ENCODE data around the gene AMPD3. TPM values are rescaled to one million over a fixed set of nuclear protein-coding genes. Genes with fewer than 3 reads are reported as not detected.

Gene AMPD3
- polyA plus RNA-seq, 1 experiment: 19.6 TPM

- TF ChIP-seq CTCF (IDR thresholded peaks at IDR 0.05; ENCODE audit: low read depth, low read length): no peak
- ChIA-PET POLR2A (no interaction called here), CTCF (no interaction called here)
- H3K27ac ChIP-seq (ENCODE audit: low read depth, low read length): no peak overlapping the region
- no peaks in the 10 kb centered on the region for H3K27me3 ChIP-seq (ENCODE audit: control insufficient read depth, insufficient read depth, low read length)
- no peak for DNase-seq (ENCODE audit: low read depth, low spot score)
- H3K9me3 ChIP-seq (ENCODE audit: control insufficient read depth, insufficient read depth, low read length): no peaks in the 10 kb centered on the region
- no peak overlapping the region; the same call in 1 of the 2 replicates for H3K4me3 ChIP-seq (ENCODE audit: low read depth, low read length)
These were observed 4.2 kb downstream of the AMPD3 start for GRCh38 chr11:10459029-10459970.

GRCh38 chr11:10460611-10461275 is 5.7 kb downstream of the AMPD3 start:
- no peak for DNase-seq (ENCODE audit: low read depth, low spot score)
- CTCF ChIA-PET: no interaction called here
- Histone ChIP-seq H3K9me3 (ENCODE audit: control insufficient read depth, insufficient read depth, low read length) (no peaks in the 10 kb centered on the region), H3K27me3 (ENCODE audit: control insufficient read depth, insufficient read depth, low read length) (no peaks in the 10 kb centered on the region), H3K27ac (ENCODE audit: low read depth, low read length) (no peak overlapping the region), H3K4me3 (ENCODE audit: low read depth, low read length) (no peak overlapping the region)
- POLR2A ChIA-PET: no interaction called here
- no peak for TF ChIP-seq CTCF (IDR thresholded peaks at IDR 0.05; ENCODE audit: low read depth, low read length)

- Histone ChIP-seq H3K27me3 (ENCODE audit: control insufficient read depth, insufficient read depth, low read length) (no peaks in the 10 kb centered on the region), H3K4me3 (ENCODE audit: low read depth, low read length) (no peak overlapping the region), H3K27ac (ENCODE audit: low read depth, low read length) (no peak overlapping the region), H3K9me3 (ENCODE audit: control insufficient read depth, insufficient read depth, low read length) (no peaks in the 10 kb centered on the region)
- POLR2A ChIA-PET: no interaction called here
- no peak for DNase-seq (ENCODE audit: low read depth, low spot score)
- CTCF ChIA-PET: no interaction called here
- no peak for TF ChIP-seq CTCF (IDR thresholded peaks at IDR 0.05; ENCODE audit: low read depth, low read length)
These were observed 6.3 kb downstream of the AMPD3 start for GRCh38 chr11:10461276-10461790.

- ChIA-PET CTCF (no interaction called here), POLR2A (interaction anchor here (0.7 kb wide), 1 partner anchor 14 kb away, joined by 3 read pairs; no protein-coding TSS in a partner anchor)
- TF ChIP-seq CTCF (IDR thresholded peaks at IDR 0.05; ENCODE audit: low read depth, low read length): no peak
- Histone ChIP-seq H3K27me3 (ENCODE audit: control insufficient read depth, insufficient read depth, low read length) (no peaks in the 10 kb centered on the region), H3K27ac (ENCODE audit: low read depth, low read length) (no peak overlapping the region), H3K4me3 (ENCODE audit: low read depth, low read length) (no peak overlapping the region), H3K9me3 (ENCODE audit: control insufficient read depth, insufficient read depth, low read length) (no peaks in the 10 kb centered on the region)
- DNase-seq (ENCODE audit: low read depth, low spot score): no peak
These were observed 7.8 kb downstream of the AMPD3 start for GRCh38 chr11:10462746-10463300.

Data from AG04450 (cell line).